Cardiac muscle cell (in vitro differentiated cells and primary cell): ENCODE measurements around the gene NEUROG3. TPM values are rescaled to one million over a fixed set of nuclear protein-coding genes. Genes with fewer than 3 reads are reported as not detected.

Experiments used
- DNase-seq, 2 donors: peaks; one replicate each; pipeline versions ENCODE4 v3.0.0 to v3.0.0-alpha.2; 2010 to 2017; ENCODE audit warnings: low read depth in 1 of 2, low spot score in 1 of 2
- H3K27ac ChIP-seq: fragments of 200-600 bp; sonication (generic); 2 replicates; pipeline ENCODE4 v1.5.1; 2016
- H3K27me3 ChIP-seq: fragments of 200-600 bp; sonication (generic); 2 replicates; pipeline ENCODE4 v1.6.0; 2016; ENCODE audit warnings: control low read depth
- H3K36me3 ChIP-seq: fragments of 200-600 bp; sonication (generic); 2 replicates; pipeline ENCODE4 v1.5.1; 2016; ENCODE audit warnings: control low read depth
- H3K4me1 ChIP-seq: fragments of 200-600 bp; sonication (generic); 2 replicates; pipeline ENCODE4 v1.8.1; 2017; ENCODE audit warnings: low read depth, mild to moderate bottlenecking, mixed run types
- H3K4me3 ChIP-seq: fragments of 200-600 bp; sonication (generic); 2 replicates; pipeline ENCODE4 v1.5.1; 2016; ENCODE audit warnings: mild to moderate bottlenecking
- H3K9me3 ChIP-seq: fragments of 200-600 bp; sonication (generic); 2 replicates; pipeline ENCODE4 v1.5.1; 2017; ENCODE audit warnings: low read depth, mild to moderate bottlenecking, control low read depth
- polyA plus RNA-seq: library from polyadenylated mRNA; unstranded; fragments of >200 nt; fragmentation: Nextera tagmentation; extraction: Ambion mirVana; gene quantifications from 2 replicates; pipeline ENCODE4 v1.2.1, GENCODE V29; 2016
- total RNA-seq: library from RNA; depleted of rRNA; stranded (reverse); fragments of >200 nt; gene quantifications from 2 replicates; pipeline ENCODE4 v1.2.3, GENCODE V29; 2016
- TF ChIP-seq, protein P1 (sequence below): IDR thresholded peaks from 2 replicates; pipeline ENCODE4 v1.5.1; 2012; ENCODE audit warnings: low read depth, mild to moderate bottlenecking, low read length

The NEUROG3 gene
- total and polyA plus RNA-seq, 2 experiments from 2014 or later = not detected

DNA sequence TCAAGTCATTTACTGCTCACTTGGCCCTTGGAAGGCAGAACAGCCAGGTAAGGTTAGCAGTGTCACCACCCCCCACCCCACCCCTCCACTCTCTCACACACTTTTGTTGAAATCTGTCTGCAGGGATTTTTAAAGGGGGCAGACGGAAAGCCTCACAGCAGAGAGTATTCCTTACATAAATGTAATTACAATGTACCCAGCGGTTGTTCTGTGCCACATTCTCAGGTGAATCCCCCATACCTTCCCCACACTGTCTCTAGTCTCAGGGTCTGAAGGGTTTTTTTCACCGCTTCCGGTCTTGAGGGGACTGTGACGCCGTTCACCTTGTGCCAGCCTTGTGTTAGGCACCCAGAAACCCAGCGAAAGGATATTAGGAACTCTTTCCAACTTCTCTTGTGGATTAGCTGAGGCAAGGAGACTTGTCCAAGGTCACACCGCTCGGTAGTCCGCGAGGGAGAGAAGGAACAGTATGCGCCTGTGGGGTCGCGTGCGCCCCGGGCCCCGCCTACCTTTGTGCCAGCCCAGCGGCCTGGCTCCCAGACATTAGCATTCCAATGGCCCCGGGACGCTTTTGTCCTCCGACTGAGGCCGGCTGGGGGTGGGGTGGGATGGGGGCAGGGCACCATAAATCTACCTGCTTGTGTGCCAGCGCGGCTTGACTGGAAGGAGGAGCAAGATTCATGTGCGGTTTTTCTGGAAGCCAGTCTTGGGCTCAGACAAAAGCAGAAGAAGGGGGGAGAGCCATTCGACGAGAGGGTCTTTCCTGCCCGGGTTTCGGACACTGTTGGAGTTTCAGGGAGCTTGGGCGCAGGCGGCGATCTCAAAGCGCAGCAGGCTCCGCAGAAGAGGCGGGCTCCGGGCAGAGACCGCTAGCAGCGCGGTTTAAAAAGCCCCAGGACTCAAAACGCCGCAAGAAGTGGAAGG, 4.5 kb downstream of the NEUROG3 start:
- H3K36me3 ChIP-seq = no peaks in the 10 kb centered on the region
- H3K4me1 ChIP-seq = peaks cover 4% of the 10 kb centered on the region
- no peak overlapping the region for H3K4me3 ChIP-seq
- TF ChIP-seq, protein P1, sequence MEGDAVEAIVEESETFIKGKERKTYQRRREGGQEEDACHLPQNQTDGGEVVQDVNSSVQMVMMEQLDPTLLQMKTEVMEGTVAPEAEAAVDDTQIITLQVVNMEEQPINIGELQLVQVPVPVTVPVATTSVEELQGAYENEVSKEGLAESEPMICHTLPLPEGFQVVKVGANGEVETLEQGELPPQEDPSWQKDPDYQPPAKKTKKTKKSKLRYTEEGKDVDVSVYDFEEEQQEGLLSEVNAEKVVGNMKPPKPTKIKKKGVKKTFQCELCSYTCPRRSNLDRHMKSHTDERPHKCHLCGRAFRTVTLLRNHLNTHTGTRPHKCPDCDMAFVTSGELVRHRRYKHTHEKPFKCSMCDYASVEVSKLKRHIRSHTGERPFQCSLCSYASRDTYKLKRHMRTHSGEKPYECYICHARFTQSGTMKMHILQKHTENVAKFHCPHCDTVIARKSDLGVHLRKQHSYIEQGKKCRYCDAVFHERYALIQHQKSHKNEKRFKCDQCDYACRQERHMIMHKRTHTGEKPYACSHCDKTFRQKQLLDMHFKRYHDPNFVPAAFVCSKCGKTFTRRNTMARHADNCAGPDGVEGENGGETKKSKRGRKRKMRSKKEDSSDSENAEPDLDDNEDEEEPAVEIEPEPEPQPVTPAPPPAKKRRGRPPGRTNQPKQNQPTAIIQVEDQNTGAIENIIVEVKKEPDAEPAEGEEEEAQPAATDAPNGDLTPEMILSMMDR = no peak
- H3K9me3 ChIP-seq = no peaks in the 10 kb centered on the region
- H3K27ac ChIP-seq = no peak overlapping the region
- peaks cover 100% of the 10 kb centered on the region for H3K27me3 ChIP-seq
- DNase-seq = no peak

DNA sequence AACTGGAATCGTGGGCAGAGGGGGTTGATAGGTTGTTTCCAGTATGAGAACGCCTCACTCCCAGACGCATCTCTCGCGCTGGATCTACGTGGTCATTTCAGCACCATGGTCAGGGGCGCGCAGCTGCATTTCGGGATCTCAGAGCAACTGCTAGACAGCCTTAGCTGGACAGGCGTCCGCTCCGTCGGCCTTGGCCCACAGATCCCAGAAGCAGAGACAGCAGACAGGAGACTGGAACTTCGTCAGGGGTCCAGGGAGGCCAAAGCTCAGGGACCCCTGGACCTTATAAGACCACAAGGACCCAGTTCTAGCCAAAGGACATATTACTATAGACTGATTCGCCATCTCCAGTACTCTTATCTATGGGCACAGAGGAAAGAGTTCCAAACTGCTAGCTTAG, 5.3 kb downstream of the NEUROG3 start:
- Histone ChIP-seq H3K36me3 (no peaks in the 10 kb centered on the region), H3K9me3 (no peaks in the 10 kb centered on the region), H3K27me3 (peaks cover 99% of the 10 kb centered on the region), H3K4me1 (no peaks in the 10 kb centered on the region), H3K27ac (no peak overlapping the region), H3K4me3 (no peak overlapping the region)
- peak; percentile 75 to 87 for DNase-seq
- TF ChIP-seq, protein P1 = no peak

DNA sequence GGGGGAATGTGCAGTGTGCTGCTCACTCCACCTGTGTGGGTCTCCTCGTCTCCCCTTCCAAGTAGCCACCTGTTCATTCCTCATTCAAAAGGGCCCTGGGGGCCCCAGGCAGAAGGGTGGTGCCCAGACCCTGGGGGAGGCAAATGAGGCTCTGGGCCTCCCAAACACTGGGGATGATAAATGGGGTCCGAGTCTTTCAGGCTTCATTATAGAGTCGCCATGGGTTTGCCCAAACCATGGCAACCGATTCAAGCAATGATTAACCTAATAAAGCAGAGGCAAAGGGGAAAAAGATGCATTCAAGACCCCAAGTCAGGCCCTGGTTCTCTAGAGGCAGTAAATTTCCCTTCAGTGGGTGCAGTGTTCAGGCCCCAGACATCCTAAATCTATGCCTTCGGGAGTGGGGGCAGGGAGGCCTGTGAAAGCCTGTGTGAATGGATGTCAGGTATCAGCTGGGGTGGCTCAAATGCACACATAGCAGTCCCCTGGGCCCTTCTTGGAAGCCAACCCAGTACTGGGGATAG, 10.4 kb downstream of the NEUROG3 start:
- TF ChIP-seq, protein P1 = no peak
- Histone ChIP-seq H3K4me1 (no peaks in the 10 kb centered on the region), H3K27me3 (peaks cover 87% of the 10 kb centered on the region), H3K9me3 (no peaks in the 10 kb centered on the region), H3K36me3 (no peaks in the 10 kb centered on the region), H3K27ac (no peak overlapping the region), H3K4me3 (no peak overlapping the region)
- no peak for DNase-seq

DNA sequence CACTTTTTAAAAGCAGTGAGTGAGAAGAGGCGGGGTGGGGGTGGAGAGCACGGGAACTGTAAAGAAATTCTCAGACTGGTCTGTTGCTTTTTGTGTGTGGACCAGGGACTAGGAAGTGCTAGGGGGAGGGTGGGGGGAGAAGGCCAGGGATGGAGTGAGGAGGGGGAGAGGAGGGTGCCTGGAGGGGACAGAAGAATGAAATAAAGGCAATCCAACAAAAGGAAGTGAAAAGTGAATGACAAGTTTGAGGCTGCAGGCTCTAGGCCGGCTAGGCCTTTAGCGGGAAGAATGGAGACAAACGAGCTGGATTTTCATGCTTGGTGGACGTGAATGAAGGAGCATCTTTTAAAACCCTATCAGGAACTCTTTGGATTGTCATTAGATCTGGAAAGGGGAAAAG, 13.7 kb downstream of the NEUROG3 start:
- no peak for DNase-seq
- Histone ChIP-seq H3K4me1 (no peaks in the 10 kb centered on the region), H3K36me3 (no peaks in the 10 kb centered on the region), H3K27me3 (peaks cover 66% of the 10 kb centered on the region), H3K9me3 (no peaks in the 10 kb centered on the region), H3K4me3 (no peak overlapping the region), H3K27ac (no peak overlapping the region)
- TF ChIP-seq, protein P1 = no peak

DNA sequence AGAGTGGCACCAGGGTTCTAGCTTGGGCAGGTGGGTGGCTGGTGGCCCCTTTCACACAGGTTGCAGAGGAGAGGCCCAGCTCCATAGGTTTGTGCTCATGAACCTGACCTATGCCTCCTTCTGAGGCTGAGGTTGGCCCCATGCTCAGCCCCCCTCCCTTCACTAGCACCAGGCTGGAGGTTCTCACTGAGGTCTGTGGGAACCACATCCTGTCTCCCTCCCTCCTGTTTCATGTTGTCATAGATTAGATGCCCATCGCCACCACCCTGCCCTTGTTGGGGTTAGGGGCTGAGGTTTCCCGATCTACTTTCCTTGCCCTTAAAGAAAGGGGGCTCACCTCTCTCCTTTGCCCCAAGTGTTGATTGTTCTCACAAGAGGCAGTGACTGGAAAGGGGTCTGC, 14.7 kb downstream of the NEUROG3 start:
- Histone ChIP-seq H3K27ac (no peak overlapping the region), H3K9me3 (no peaks in the 10 kb centered on the region), H3K36me3 (no peaks in the 10 kb centered on the region), H3K27me3 (peaks cover 56% of the 10 kb centered on the region), H3K4me1 (no peaks in the 10 kb centered on the region), H3K4me3 (no peak overlapping the region)
- no peak for DNase-seq
- TF ChIP-seq, protein P1 = no peak
